NT2/D1 (cell line): Measurements from ENCODE around the gene NEO1.
A peak's percentile ranks its signal among the peaks of the same experiment; 100 is the strongest.

Experiments
- DNase-seq: peaks from one replicate; pipeline ENCODE4 v3.0.0-alpha.2; 2011; ENCODE audit warnings: low read depth, low spot score
- H3K27me3 ChIP-seq: 2 replicates; pipeline ENCODE4 v1.6.0; 2011; ENCODE audit warnings: mild to moderate bottlenecking; ENCODE audit not compliant: insufficient read length, insufficient read depth
- H3K36me3 ChIP-seq: 2 replicates; pipeline ENCODE4 v1.6.1; 2011; ENCODE audit warnings: mild to moderate bottlenecking, low read length, mixed read lengths; ENCODE audit not compliant: insufficient read depth, insufficient read length
- H3K4me1 ChIP-seq: 2 replicates; pipeline ENCODE4 v1.5.1; 2011; ENCODE audit not compliant: insufficient read depth, insufficient read length
- H3K4me3 ChIP-seq: 2 replicates; pipeline ENCODE4 v1.5.1; 2011; ENCODE audit warnings: low read depth; ENCODE audit not compliant: insufficient read length
- H3K9ac ChIP-seq: 2 replicates; pipeline ENCODE4 v1.6.0; 2011; ENCODE audit warnings: low read depth; ENCODE audit not compliant: insufficient read length
- H3K9me3 ChIP-seq: 2 replicates; pipeline ENCODE4 v1.5.1; 2011; ENCODE audit warnings: mild to moderate bottlenecking, low read length; ENCODE audit not compliant: insufficient read depth
- SUZ12 ChIP-seq: IDR thresholded peaks from 2 replicates; pipeline ENCODE4 v1.6.1; 2011; ENCODE audit not compliant: insufficient read length, insufficient read depth; ENCODE audit errors: extremely low read depth
- YY1 ChIP-seq: IDR thresholded peaks from 2 replicates; pipeline ENCODE4 v1.6.1; 2011; ENCODE audit not compliant: insufficient read length, insufficient read depth
- ZNF274 ChIP-seq: IDR thresholded peaks from 2 replicates; pipeline ENCODE4 v1.6.1; 2011; ENCODE audit warnings: mild to moderate bottlenecking, low read depth, low read length

NEO1 gene

DNA sequence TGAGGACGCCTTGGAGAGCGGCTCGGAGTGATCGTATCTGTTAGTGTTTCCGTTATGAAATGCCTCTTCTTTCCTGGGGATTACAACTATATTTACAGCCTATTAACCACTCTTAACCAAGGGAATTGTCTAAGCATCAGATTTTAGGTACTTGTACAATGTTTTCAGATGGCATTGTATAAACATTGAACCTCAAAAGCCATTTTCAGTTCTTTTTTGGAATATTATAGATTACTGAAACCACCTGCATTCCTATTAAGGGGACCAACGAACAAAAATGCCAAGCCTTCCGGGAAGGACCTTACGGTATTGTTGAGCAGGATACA is 1.1 kb downstream of the NEO1 start:
- Histone ChIP-seq H3K27me3 (peaks cover 7% of the 10 kb centered on the region), H3K4me1 (no peaks in the 10 kb centered on the region), H3K9ac (peak overlapping the region; percentile 82), H3K9me3 (no peaks in the 10 kb centered on the region), H3K4me3 (peak overlapping the region; percentile 79), H3K36me3 (no peaks in the 10 kb centered on the region)
- DNase-seq = no peak
- TF ChIP-seq SUZ12 (no peak), ZNF274 (no peak), YY1 (no peak)

GRCh38 chr15:73054417-73054953 is 2.2 kb downstream of the NEO1 start:
- no peak for DNase-seq
- H3K4me3 ChIP-seq = no peak overlapping the region
- no peak overlapping the region for H3K9ac ChIP-seq
- H3K9me3 ChIP-seq = no peaks in the 10 kb centered on the region
- no peaks in the 10 kb centered on the region for H3K4me1 ChIP-seq
- no peaks in the 10 kb centered on the region for H3K36me3 ChIP-seq
- no peak for TF ChIP-seq YY1
- no peak for TF ChIP-seq ZNF274
- no peak for TF ChIP-seq SUZ12
- peaks cover 7% of the 10 kb centered on the region for H3K27me3 ChIP-seq

- H3K4me3 ChIP-seq = no peak overlapping the region
- DNase-seq = no peak
- no peak overlapping the region for H3K9ac ChIP-seq
- TF ChIP-seq SUZ12 = no peak
- TF ChIP-seq YY1 = no peak
- no peak for TF ChIP-seq ZNF274
- H3K36me3 ChIP-seq = no peaks in the 10 kb centered on the region
- H3K4me1 ChIP-seq = no peaks in the 10 kb centered on the region
- no peaks in the 10 kb centered on the region for H3K27me3 ChIP-seq
- H3K9me3 ChIP-seq = no peaks in the 10 kb centered on the region
These were observed 4.2 kb downstream of the NEO1 start for GRCh38 chr15:73056460-73056859.

GRCh38 chr15:73058437-73058836 is 6.2 kb downstream of the NEO1 start:
- Histone ChIP-seq H3K9me3 (no peaks in the 10 kb centered on the region), H3K9ac (no peak overlapping the region), H3K4me3 (no peak overlapping the region), H3K4me1 (no peaks in the 10 kb centered on the region), H3K36me3 (no peaks in the 10 kb centered on the region), H3K27me3 (no peaks in the 10 kb centered on the region)
- no peak for DNase-seq
- TF ChIP-seq ZNF274 (no peak), YY1 (no peak), SUZ12 (no peak)

DNA sequence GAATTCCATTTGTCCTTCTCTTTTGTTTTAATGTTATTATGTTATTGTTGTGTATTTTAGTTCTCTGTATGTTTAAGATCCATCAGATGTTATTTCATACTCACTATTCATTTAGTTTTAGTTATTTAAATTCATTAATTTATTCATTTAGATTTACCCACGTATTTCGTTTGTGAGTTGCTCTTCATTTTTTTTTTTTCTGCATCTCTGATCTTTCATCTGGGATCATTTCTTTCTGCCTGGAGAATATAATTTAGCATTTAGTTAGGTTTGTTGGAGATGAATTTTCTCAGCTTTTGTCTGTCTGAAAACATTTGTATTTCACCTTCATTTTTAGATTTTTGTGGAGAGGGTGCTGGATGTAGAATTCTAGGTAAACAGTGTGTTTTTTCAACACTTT is 12.9 kb downstream of the NEO1 start:
- TF ChIP-seq ZNF274 (no peak), SUZ12 (no peak), YY1 (no peak)
- H3K27me3 ChIP-seq = no peaks in the 10 kb centered on the region
- no peak overlapping the region for H3K9ac ChIP-seq
- H3K4me1 ChIP-seq = no peaks in the 10 kb centered on the region
- H3K9me3 ChIP-seq = no peaks in the 10 kb centered on the region
- DNase-seq = no peak
- no peak overlapping the region for H3K4me3 ChIP-seq
- H3K36me3 ChIP-seq = no peaks in the 10 kb centered on the region

DNA sequence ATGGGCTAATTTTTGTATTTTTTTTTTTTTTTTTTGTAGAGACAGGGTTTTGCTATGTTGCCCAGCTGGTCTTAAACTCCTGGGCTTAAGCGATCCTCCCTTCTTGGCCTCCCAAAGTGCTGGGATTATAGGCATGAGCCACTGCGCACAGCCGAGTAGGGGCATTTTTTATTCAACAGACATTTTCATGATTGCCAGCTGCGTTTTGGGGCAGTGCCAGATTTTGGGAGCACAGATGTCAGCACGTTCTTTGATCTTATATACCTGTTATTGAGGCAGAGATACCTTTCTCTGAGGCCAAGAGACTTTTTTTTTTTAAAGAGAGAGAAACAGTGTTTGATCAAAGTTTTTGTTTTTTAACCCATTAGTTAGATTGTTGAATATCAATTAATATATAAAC is 16.8 kb downstream of the NEO1 start:
- Histone ChIP-seq H3K9ac (no peak overlapping the region), H3K36me3 (no peaks in the 10 kb centered on the region), H3K4me1 (no peaks in the 10 kb centered on the region), H3K4me3 (no peak overlapping the region), H3K27me3 (no peaks in the 10 kb centered on the region), H3K9me3 (no peaks in the 10 kb centered on the region)
- no peak for DNase-seq
- TF ChIP-seq YY1 (no peak), ZNF274 (no peak), SUZ12 (no peak)

GRCh38 chr15:73072894-73073293 is 20.6 kb downstream of the NEO1 start:
- no peak overlapping the region for H3K4me3 ChIP-seq
- no peaks in the 10 kb centered on the region for H3K4me1 ChIP-seq
- TF ChIP-seq ZNF274 (no peak), SUZ12 (no peak), YY1 (no peak)
- no peak for DNase-seq
- H3K9ac ChIP-seq = no peak overlapping the region
- no peaks in the 10 kb centered on the region for H3K9me3 ChIP-seq
- no peaks in the 10 kb centered on the region for H3K36me3 ChIP-seq
- no peaks in the 10 kb centered on the region for H3K27me3 ChIP-seq
